H1 (cell line): ENCODE measurements around the gene SPEF2. TPM values are rescaled to one million over a fixed set of nuclear protein-coding genes. Genes with fewer than 3 reads are reported as not detected.

Experiments used
- CTCF ChIA-PET: fragments of 300-600 bp; sonication (Branson Sonifier 250); formaldehyde crosslinking; loops from one replicate; lab custom pipeline; 2021; ENCODE audit not compliant: partially characterized antibody; lab: Charles Lee
- POLR2A ChIA-PET: fragments of 300-600 bp; sonication (Branson Sonifier 250); formaldehyde crosslinking; loops from one replicate; lab custom pipeline; 2021; ENCODE audit warnings: inconsistent platforms; ENCODE audit not compliant: partially characterized antibody; lab: Charles Lee
- DNase-seq, 2 experiments: peaks; one replicate each; pipeline versions ENCODE4 v3.0.0 to v3.0.0-alpha.2; 2010 to 2022; ENCODE audit warnings: low spot score in 2 of 2, low read depth in 1 of 2, mixed read lengths in 1 of 2
- FAIRE-seq: peaks from 2 replicates; lab custom pipeline; 2011; peaks lifted over from hg19 to GRCh38; lab: Jason Lieb, UNC
- H2AFZ ChIP-seq: 2 replicates; pipeline ENCODE4 v1.8.1; 2012; ENCODE audit warnings: low read length, inconsistent platforms
- H2AK5ac ChIP-seq: 2 replicates; pipeline ENCODE4 v1.6.1; 2013; ENCODE audit warnings: low read depth, low read length
- H2BK120ac ChIP-seq: replicated peaks from 2 replicates; pipeline ENCODE3; 2013; ENCODE audit warnings: low read depth, low read length, inconsistent platforms
- H2BK12ac ChIP-seq: 2 replicates; pipeline ENCODE4 v1.6.1; 2013; ENCODE audit warnings: low read depth, low read length
- H2BK15ac ChIP-seq: 2 replicates; pipeline ENCODE4 v1.6.1; 2013; ENCODE audit warnings: low read length
- H2BK20ac ChIP-seq: 2 replicates; pipeline ENCODE4 v1.6.1; 2013; ENCODE audit warnings: low read length
- H2BK5ac ChIP-seq: 2 replicates; pipeline ENCODE4 v1.6.1; 2013; ENCODE audit warnings: low read depth, low read length
- H3K14ac ChIP-seq: 2 replicates; pipeline ENCODE4 v1.6.1; 2013; ENCODE audit warnings: inconsistent platforms; ENCODE audit not compliant: insufficient read length
- H3K18ac ChIP-seq: 2 replicates; pipeline ENCODE4 v1.6.1; 2013; ENCODE audit warnings: low read length; ENCODE audit errors: extremely low read depth
- H3K23ac ChIP-seq: 2 replicates; pipeline ENCODE4 v1.6.1; 2013; ENCODE audit warnings: inconsistent platforms; ENCODE audit not compliant: insufficient read length
- H3K23me2 ChIP-seq: 2 replicates; pipeline ENCODE4 v1.6.1; 2013; ENCODE audit warnings: low read depth, low read length
- H3K27ac ChIP-seq: 2 replicates; pipeline ENCODE4 v1.6.1; 2011; ENCODE audit warnings: low read depth, low read length, inconsistent platforms
- H3K27me3 ChIP-seq, 4 experiments: replicated peaks in 1 of 4; 1 replicate in 1 of 4; 2 replicates in 3 of 4; pipeline versions ENCODE4 v1.6.1 to v1.8.1; 2011 to 2013; ENCODE audit warnings: low read length in 3 of 4, mild to moderate bottlenecking in 3 of 4, inconsistent platforms in 2 of 4, mixed read lengths in 2 of 4, moderate library complexity in 1 of 4; ENCODE audit not compliant: control insufficient read depth in 3 of 4, insufficient read depth in 3 of 4; ENCODE audit errors: extremely low read depth in 1 of 4
- H3K36me3 ChIP-seq, 4 experiments: 2 replicates each; pipeline versions ENCODE4 v1.6.1 to v1.8.1; 2011 to 2013; ENCODE audit warnings: mild to moderate bottlenecking in 4 of 4, low read length in 3 of 4, moderate library complexity in 2 of 4, control low read depth in 1 of 4, inconsistent platforms in 1 of 4; ENCODE audit not compliant: insufficient read depth in 4 of 4, control insufficient read depth in 2 of 4
- H3K4ac ChIP-seq: replicated peaks from 2 replicates; pipeline ENCODE3; 2013; ENCODE audit warnings: low read length, low read depth, mixed read lengths, inconsistent platforms; ENCODE audit not compliant: insufficient read length
- H3K4me1 ChIP-seq, 4 experiments: replicated peaks in 1 of 4; 1 replicate in 1 of 4; 2 replicates in 3 of 4; pipeline versions ENCODE4 v1.6.1 to v1.8.1; 2011 to 2013; ENCODE audit warnings: low read length in 3 of 4, inconsistent platforms in 2 of 4, mixed read lengths in 1 of 4; ENCODE audit not compliant: insufficient read depth in 4 of 4, control insufficient read depth in 3 of 4
- H3K4me2 ChIP-seq, 2 experiments: 2 replicates each; pipeline versions ENCODE4 v1.6.1 to v1.8.1; 2011 to 2013; ENCODE audit warnings: low read depth in 2 of 2, low read length in 2 of 2, control low read depth in 1 of 2, inconsistent platforms in 1 of 2, mild to moderate bottlenecking in 1 of 2; ENCODE audit not compliant: insufficient read depth in 1 of 2
- H3K4me3 ChIP-seq, 4 experiments: fragments of 200-600, 300-600 bp in 1 of 4; sonication (generic), shearing (Covaris generic), sonication (Bioruptor Twin) in 1 of 4; 2 replicates each; pipeline versions ENCODE4 v1.5.1 to v1.8.1; 2011 to 2016; ENCODE audit warnings: low read length in 4 of 4, low read depth in 3 of 4, control low read depth in 2 of 4, inconsistent platforms in 2 of 4, mild to moderate bottlenecking in 2 of 4, mixed read lengths in 1 of 4, moderate library complexity in 1 of 4; ENCODE audit not compliant: insufficient read depth in 2 of 4; ENCODE audit errors: extremely low read depth in 1 of 4
- H3K56ac ChIP-seq: replicated peaks from 2 replicates; pipeline ENCODE3; 2013; ENCODE audit warnings: low read depth, mild to moderate bottlenecking, mixed read lengths, low read length, inconsistent platforms; ENCODE audit not compliant: insufficient read length
- H3K79me1 ChIP-seq: 2 replicates; pipeline ENCODE4 v1.6.1; 2013; ENCODE audit warnings: low read depth, low read length, control low read depth
- H3K79me2 ChIP-seq, 2 experiments: 2 replicates each; pipeline versions ENCODE4 v1.6.1 to v1.8.1; 2012 to 2013; ENCODE audit warnings: low read length in 2 of 2, mild to moderate bottlenecking in 2 of 2, inconsistent platforms in 1 of 2; ENCODE audit not compliant: insufficient read depth in 2 of 2, control insufficient read depth in 1 of 2
- H3K9ac ChIP-seq, 4 experiments: replicated peaks in 1 of 4; 1 replicate in 1 of 4; 2 replicates in 3 of 4; pipeline versions ENCODE4 v1.6.1 to v1.8.1; 2011 to 2013; ENCODE audit warnings: low read depth in 3 of 4, low read length in 3 of 4, control low read depth in 2 of 4, mild to moderate bottlenecking in 2 of 4, moderate library complexity in 2 of 4, inconsistent platforms in 1 of 4; ENCODE audit errors: extremely low read depth in 1 of 4
- H3K9me3 ChIP-seq, 2 experiments: 2 replicates each; pipeline versions ENCODE4 v1.6.1 to v1.8.1; 2012 to 2013; ENCODE audit warnings: mild to moderate bottlenecking in 2 of 2, moderate library complexity in 2 of 2, control low read depth in 1 of 2, inconsistent platforms in 1 of 2, low read depth in 1 of 2, low read length in 1 of 2, mixed read lengths in 1 of 2; ENCODE audit not compliant: insufficient read depth in 2 of 2
- H4K20me1 ChIP-seq, 2 experiments: replicated peaks in 1 of 2; 2 replicates each; pipeline versions ENCODE3 to v1.8.1; 2011 to 2013; ENCODE audit warnings: inconsistent platforms in 2 of 2, low read length in 2 of 2, mild to moderate bottlenecking in 1 of 2; ENCODE audit not compliant: insufficient read depth in 2 of 2, control insufficient read depth in 1 of 2
- H4K5ac ChIP-seq: 2 replicates; pipeline ENCODE4 v1.6.1; 2013; ENCODE audit warnings: low read length, low read depth, mixed read lengths, inconsistent platforms; ENCODE audit not compliant: insufficient read length
- H4K8ac ChIP-seq: 2 replicates; pipeline ENCODE4 v1.8.0; 2013; ENCODE audit warnings: mild to moderate bottlenecking, moderate library complexity, low read length, inconsistent platforms; ENCODE audit not compliant: insufficient read depth; ENCODE audit errors: extremely low read depth
- H4K91ac ChIP-seq: replicated peaks from 2 replicates; pipeline ENCODE3; 2013; ENCODE audit warnings: low read length, mixed read lengths, inconsistent platforms; ENCODE audit not compliant: insufficient read length
- ASH2L ChIP-seq: fragments of 200-600, 300-600 bp; sonication (generic); IDR thresholded peaks from one replicate; pipeline ENCODE4 v1.7.1; 2017; ENCODE audit warnings: low read length
- ATF2 ChIP-seq: IDR thresholded peaks from 2 replicates; pipeline ENCODE4 v1.6.1; 2012; ENCODE audit warnings: low read length, inconsistent platforms
- BACH1 ChIP-seq: IDR thresholded peaks from 2 replicates; pipeline ENCODE4 v1.6.1; 2012; ENCODE audit warnings: low read length, improper control_type of control experiment
- CEBPB ChIP-seq: IDR thresholded peaks from 2 replicates; pipeline ENCODE4 v1.6.1; 2012; ENCODE audit warnings: low read depth, low read length
- CHD2 ChIP-seq: IDR thresholded peaks from 2 replicates; pipeline ENCODE4 v1.6.1; 2012; ENCODE audit warnings: low read length, improper control_type of control experiment
- CTBP2 ChIP-seq: IDR thresholded peaks from 2 replicates; pipeline ENCODE4 v1.7.0; 2011; ENCODE audit warnings: borderline replicate concordance, mild to moderate bottlenecking, moderate library complexity, mixed read lengths, low read length; ENCODE audit not compliant: insufficient read depth, insufficient read length
- EGR1 ChIP-seq: IDR thresholded peaks from 2 replicates; pipeline ENCODE4 v1.6.1; 2011; ENCODE audit warnings: low read depth, low read length, borderline replicate concordance
- HDAC2 ChIP-seq, 2 experiments: fragments of 300-600 bp in 1 of 2; sonication (generic) in 1 of 2; IDR thresholded peaks; 2 replicates each; pipeline ENCODE4 v1.6.1; 2011 to 2012; ENCODE audit warnings: low read depth in 2 of 2, low read length in 2 of 2, mild to moderate bottlenecking in 2 of 2, moderate library complexity in 2 of 2, borderline replicate concordance in 1 of 2, inconsistent platforms in 1 of 2
- JUN ChIP-seq: IDR thresholded peaks from 2 replicates; pipeline ENCODE4 v1.6.1; 2011; ENCODE audit warnings: low read depth, mild to moderate bottlenecking, improper control_type of control experiment, low read length
- KDM5A ChIP-seq: fragments of 200-600 bp; IDR thresholded peaks from 2 replicates; pipeline ENCODE4 v1.7.1; 2012; ENCODE audit warnings: mild to moderate bottlenecking, low read length, inconsistent platforms, mixed read lengths
- PHF8 ChIP-seq: fragments of 200-600 bp; sonication (generic); conservative IDR thresholded peaks from 2 replicates; pipeline ENCODE4 v1.7.1; 2012; ENCODE audit warnings: low read depth, mild to moderate bottlenecking, inconsistent platforms, low read length, moderate library complexity
- POLR2A ChIP-seq, 2 experiments: IDR thresholded peaks; 1 replicate in 1 of 2; 2 replicates in 1 of 2; pipeline ENCODE4 v1.6.1; 2011; ENCODE audit warnings: low read depth in 2 of 2, low read length in 2 of 2, mild to moderate bottlenecking in 2 of 2; ENCODE audit errors: control extremely low read depth in 1 of 2
- SIN3A ChIP-seq, 2 experiments: IDR thresholded peaks in 1 of 2; conservative IDR thresholded peaks in 1 of 2; 2 replicates each; pipeline ENCODE4 v1.6.1; 2011 to 2012; ENCODE audit warnings: low read length in 2 of 2, improper control_type of control experiment in 1 of 2, low read depth in 1 of 2, mild to moderate bottlenecking in 1 of 2
- SIRT6 ChIP-seq: IDR thresholded peaks from one replicate; pipeline ENCODE4 v1.7.1; 2012; ENCODE audit warnings: low read length, inconsistent platforms
- TCF12 ChIP-seq: IDR thresholded peaks from 2 replicates; pipeline ENCODE4 v1.6.1; 2011; ENCODE audit warnings: low read depth, mild to moderate bottlenecking, low read length
- polyA plus RNA-seq, 7 experiments: library from polyadenylated mRNA; depleted of rRNA in 3 of 7; stranded (reverse) in 5 of 7; unstranded in 2 of 7; fragments of >200 nt in 5 of 7; fragments of 200-250 nt in 2 of 7; gene quantifications; 1 replicate in 5 of 7; 2 replicates in 1 of 7; 4 replicates in 1 of 7; pipeline versions ENCODE4 v1.2.1 to v1.2.3, GENCODE V29; 2011 to 2013; ENCODE audit warnings: missing spikeins in 2 of 7, mixed read lengths in 2 of 7
- total RNA-seq: library from RNA; stranded (reverse); fragmentation: NEBNext Ultra II Directional; extraction: Animal tissue kit (Norgen Biotek cat#: 25700); gene quantifications from 2 replicates; pipeline ENCODE4 v1.2.1, GENCODE V29; 2021

SPEF2 gene
- total and polyA plus RNA-seq, 2 of the 8 experiments (the other 6 are each of a cell fraction or from before 2014, with no cell fraction given), result 0.14 to 0.73 TPM

GRCh38 chr5:35600591-35600990 lies 17.1 kb upstream of the SPEF2 start:
- Histone ChIP-seq H2BK15ac (no peak overlapping the region), H4K91ac (no peak overlapping the region), H2BK120ac (no peak overlapping the region), H4K8ac (no peak overlapping the region), H2AFZ (no peak overlapping the region), H3K9me3 (no peaks in the 10 kb centered on the region), H4K5ac (no peak overlapping the region), H3K14ac (no peak overlapping the region), H3K4ac (no peak overlapping the region), H3K36me3 (no peaks in the 10 kb centered on the region), H3K4me3 (no peak overlapping the region), H2BK20ac (no peak overlapping the region), H3K4me2 (no peak overlapping the region), H3K56ac (no peak overlapping the region), H4K20me1 (no peaks in the 10 kb centered on the region), H2BK12ac (no peak overlapping the region), H3K9ac (no peak overlapping the region), H3K27ac (no peak overlapping the region), H2BK5ac (no peak overlapping the region), H3K27me3 (no peaks in the 10 kb centered on the region), H3K79me2 (no peaks in the 10 kb centered on the region), H3K23me2 (no peaks in the 10 kb centered on the region), H3K18ac (no peak overlapping the region), H3K79me1 (no peaks in the 10 kb centered on the region), H2AK5ac (no peak overlapping the region), H3K23ac (no peak overlapping the region), H3K4me1 (no peaks in the 10 kb centered on the region)
- DNase-seq (no peak), FAIRE-seq (no peak)
- CTCF ChIA-PET, result interaction anchor here (0.7 to 2.5 kb wide), 3 partner anchors 397 to 513 kb away, joined by 3 to 10 read pairs (median 7); no protein-coding TSS in a partner anchor
- POLR2A ChIA-PET, result no interaction called here
- no peak for TF ChIP-seq CHD2
- TF ChIP-seq TCF12, result no peak
- TF ChIP-seq ATF2, result no peak
- no peak for TF ChIP-seq SIRT6
- no peak for TF ChIP-seq SIN3A (conservative IDR thresholded peaks at IDR 0.05 in 1 of 2, IDR thresholded peaks at IDR 0.05 in 1 of 2; ENCODE audit: low read depth in 1 of 2, low read length in 2 of 2)
- TF ChIP-seq JUN, result no peak
- TF ChIP-seq PHF8, result no peak
- TF ChIP-seq HDAC2 (IDR thresholded peaks at IDR 0.05; ENCODE audit: borderline replicate concordance in 1 of 2, low read depth in 2 of 2, low read length in 2 of 2), result no peak
- no peak for TF ChIP-seq CTBP2
- TF ChIP-seq BACH1, result no peak
- TF ChIP-seq KDM5A, result no peak
- TF ChIP-seq CEBPB, result no peak
- TF ChIP-seq ASH2L, result no peak
- no peak for TF ChIP-seq EGR1
- TF ChIP-seq POLR2A (IDR thresholded peaks at IDR 0.05; ENCODE audit: control extremely low read depth in 1 of 2, low read depth in 2 of 2, low read length in 2 of 2), result no peak
